Activated naive CD4-positive, alpha-beta T cell treated with anti-CD3 and anti-CD28 coated beads, Interleukin-2, amount 10 ng/mL, durations not matched to agents 7 days and 5 days (primary cell): ENCODE results near the gene AGTRAP.

Source experiments
- CTCF ChIA-PET: fragments of 350-600 bp; sonication (Branson Sonifier 250); formaldehyde crosslinking; loops from one replicate; lab custom pipeline; 2021; ENCODE audit warnings: antibody characterized with exemption; lab: Charles Lee
- DNase-seq: peaks from one replicate; pipeline ENCODE4 v3.0.0-alpha.2; 2020
- H3K27ac Mint-ChIP-seq: one replicate; pipeline ENCODE4 v1.8.0; 2021; ENCODE audit warnings: mild to moderate bottlenecking, moderate library complexity, mixed read lengths
- H3K27me3 Mint-ChIP-seq: one replicate; pipeline ENCODE4 v1.8.0; 2021; ENCODE audit warnings: mild to moderate bottlenecking, mixed read lengths
- H3K36me3 Mint-ChIP-seq: one replicate; pipeline ENCODE4 v1.8.0; 2021; ENCODE audit warnings: mixed read lengths
- H3K4me1 Mint-ChIP-seq: one replicate; pipeline ENCODE4 v1.8.0; 2021; ENCODE audit warnings: mixed read lengths
- H3K4me3 Mint-ChIP-seq: one replicate; pipeline ENCODE4 v1.8.0; 2021; ENCODE audit warnings: mild to moderate bottlenecking, moderate library complexity, mixed read lengths
- H3K9me3 Mint-ChIP-seq: one replicate; pipeline ENCODE4 v1.8.0; 2021; ENCODE audit warnings: mixed read lengths

The AGTRAP gene

GRCh38 chr1:11781297-11781696 lies 45.4 kb downstream of the AGTRAP start:
- H3K27me3 Mint-ChIP-seq = peaks cover 20% of the 10 kb centered on the region
- no peaks in the 10 kb centered on the region for H3K9me3 Mint-ChIP-seq
- H3K4me3 Mint-ChIP-seq = no peak overlapping the region
- no peaks in the 10 kb centered on the region for H3K36me3 Mint-ChIP-seq
- no peak overlapping the region for H3K27ac Mint-ChIP-seq
- H3K4me1 Mint-ChIP-seq = no peaks in the 10 kb centered on the region
- CTCF ChIA-PET = no interaction called here
- DNase-seq = no peak

- CTCF ChIA-PET = no interaction called here
- Mint-ChIP-seq H3K9me3 (no peaks in the 10 kb centered on the region), H3K4me3 (no peak overlapping the region), H3K36me3 (no peaks in the 10 kb centered on the region), H3K4me1 (no peaks in the 10 kb centered on the region), H3K27me3 (peaks cover 17% of the 10 kb centered on the region), H3K27ac (no peak overlapping the region)
- no peak for DNase-seq
Measured at GRCh38 chr1:11782127-11782708, 46.3 kb downstream of the AGTRAP start.

GRCh38 chr1:11783556-11783955 lies 47.6 kb downstream of the AGTRAP start:
- CTCF ChIA-PET = interaction anchor here (0.9 kb wide), 1 partner anchor 20 kb away, joined by 4 read pairs; no protein-coding TSS in a partner anchor
- no peak for DNase-seq
- H3K36me3 Mint-ChIP-seq = no peaks in the 10 kb centered on the region
- H3K9me3 Mint-ChIP-seq = no peaks in the 10 kb centered on the region
- H3K27ac Mint-ChIP-seq = no peak overlapping the region
- peaks cover 9% of the 10 kb centered on the region for H3K27me3 Mint-ChIP-seq
- no peaks in the 10 kb centered on the region for H3K4me1 Mint-ChIP-seq
- H3K4me3 Mint-ChIP-seq = no peak overlapping the region

GRCh38 chr1:11784256-11784992 lies 48.5 kb downstream of the AGTRAP start:
- no peaks in the 10 kb centered on the region for H3K36me3 Mint-ChIP-seq
- H3K9me3 Mint-ChIP-seq = no peaks in the 10 kb centered on the region
- H3K4me1 Mint-ChIP-seq = no peaks in the 10 kb centered on the region
- no peak for DNase-seq
- H3K4me3 Mint-ChIP-seq = no peak overlapping the region
- H3K27ac Mint-ChIP-seq = no peak overlapping the region
- CTCF ChIA-PET = interaction anchor here (0.6 to 1.5 kb wide), 6 partner anchors 10 to 183 kb away, joined by 3 to 7 read pairs (median 4); no protein-coding TSS in a partner anchor
- H3K27me3 Mint-ChIP-seq = peaks cover 9% of the 10 kb centered on the region

GRCh38 chr1:11784993-11785769 lies 49.2 kb downstream of the AGTRAP start:
- Mint-ChIP-seq H3K4me1 (no peaks in the 10 kb centered on the region), H3K4me3 (no peak overlapping the region), H3K36me3 (no peaks in the 10 kb centered on the region), H3K9me3 (no peaks in the 10 kb centered on the region), H3K27ac (no peak overlapping the region), H3K27me3 (peaks cover 9% of the 10 kb centered on the region)
- CTCF ChIA-PET = interaction anchor here (0.6 to 1.5 kb wide), 6 partner anchors 10 to 182 kb away, joined by 3 to 7 read pairs (median 4); no protein-coding TSS in a partner anchor
- DNase-seq = peak; percentile 54

- CTCF ChIA-PET = interaction anchor here (0.7 to 1.4 kb wide), 2 partner anchors 50 to 106 kb away, joined by 3 to 4 read pairs; no protein-coding TSS in a partner anchor
- H3K4me3 Mint-ChIP-seq = no peak overlapping the region
- no peak overlapping the region for H3K27ac Mint-ChIP-seq
- peaks cover 9% of the 10 kb centered on the region for H3K27me3 Mint-ChIP-seq
- DNase-seq = no peak
- H3K36me3 Mint-ChIP-seq = no peaks in the 10 kb centered on the region
- no peaks in the 10 kb centered on the region for H3K4me1 Mint-ChIP-seq
- H3K9me3 Mint-ChIP-seq = no peaks in the 10 kb centered on the region
Measured at GRCh38 chr1:11786168-11786567, 50.2 kb downstream of the AGTRAP start.

- no peak overlapping the region for H3K4me3 Mint-ChIP-seq
- CTCF ChIA-PET = interaction anchor here (0.6 to 1.4 kb wide), 6 partner anchors 8 to 104 kb away, joined by 3 to 4 read pairs (median 3); partner anchors contain the start of gene AGTRAP
- no peak overlapping the region for H3K27ac Mint-ChIP-seq
- no peaks in the 10 kb centered on the region for H3K4me1 Mint-ChIP-seq
- peaks cover 9% of the 10 kb centered on the region for H3K27me3 Mint-ChIP-seq
- no peaks in the 10 kb centered on the region for H3K9me3 Mint-ChIP-seq
- H3K36me3 Mint-ChIP-seq = no peaks in the 10 kb centered on the region
- no peak for DNase-seq
Measured at GRCh38 chr1:11787251-11787803, 51.4 kb downstream of the AGTRAP start.

- Mint-ChIP-seq H3K27ac (no peak overlapping the region), H3K27me3 (peaks cover 9% of the 10 kb centered on the region), H3K4me1 (no peaks in the 10 kb centered on the region), H3K9me3 (no peaks in the 10 kb centered on the region), H3K36me3 (no peaks in the 10 kb centered on the region), H3K4me3 (no peak overlapping the region)
- CTCF ChIA-PET = interaction anchor here (0.6 to 1.1 kb wide), 3 partner anchors 7 to 27 kb away, joined by 3 read pairs; no protein-coding TSS in a partner anchor
- DNase-seq = no peak
Measured at GRCh38 chr1:11787804-11788436, 52.0 kb downstream of the AGTRAP start.

GRCh38 chr1:11788549-11789053 lies 52.7 kb downstream of the AGTRAP start:
- Mint-ChIP-seq H3K27me3 (peaks cover 9% of the 10 kb centered on the region), H3K9me3 (no peaks in the 10 kb centered on the region), H3K4me1 (no peaks in the 10 kb centered on the region), H3K4me3 (no peak overlapping the region), H3K27ac (no peak overlapping the region), H3K36me3 (no peaks in the 10 kb centered on the region)
- CTCF ChIA-PET = no interaction called here
- no peak for DNase-seq

GRCh38 chr1:11789126-11790067 lies 53.5 kb downstream of the AGTRAP start:
- H3K36me3 Mint-ChIP-seq = no peaks in the 10 kb centered on the region
- CTCF ChIA-PET = interaction anchor here (0.8 kb wide), 1 partner anchor 139 kb away, joined by 3 read pairs; no protein-coding TSS in a partner anchor
- no peak for DNase-seq
- H3K4me1 Mint-ChIP-seq = no peaks in the 10 kb centered on the region
- H3K4me3 Mint-ChIP-seq = no peak overlapping the region
- no peak overlapping the region for H3K27ac Mint-ChIP-seq
- no peaks in the 10 kb centered on the region for H3K9me3 Mint-ChIP-seq
- peaks cover 5% of the 10 kb centered on the region for H3K27me3 Mint-ChIP-seq

- Mint-ChIP-seq H3K9me3 (no peaks in the 10 kb centered on the region), H3K36me3 (peaks cover 2% of the 10 kb centered on the region), H3K27me3 (peaks cover 1% of the 10 kb centered on the region), H3K4me3 (no peak overlapping the region), H3K27ac (no peak overlapping the region), H3K4me1 (no peaks in the 10 kb centered on the region)
- CTCF ChIA-PET = no interaction called here
- no peak for DNase-seq
Measured at GRCh38 chr1:11790101-11790879, 54.4 kb downstream of the AGTRAP start.
